ENCODE results near the gene BAG2.

Gene BAG2

DNA sequence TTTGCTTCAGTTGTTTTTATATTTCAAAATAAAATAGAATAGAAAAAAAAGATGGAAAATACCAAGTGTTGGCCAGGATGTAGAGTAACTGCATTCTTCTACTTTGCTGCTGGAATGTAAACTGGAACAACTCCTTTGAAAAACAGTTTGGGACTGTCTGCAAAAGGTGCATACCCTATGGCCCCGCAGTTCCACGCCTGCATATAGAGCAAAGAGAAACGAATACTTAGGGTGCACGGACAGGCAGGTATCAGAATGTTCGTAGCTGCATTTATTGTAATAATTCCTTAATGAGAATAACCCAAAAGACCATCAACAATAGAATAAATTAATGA is 50.6 kb downstream of the BAG2 start:
- DNase-seq: no peak

- no peak for DNase-seq
Observed at GRCh38 chr6:57224769-57225515, 52.8 kb downstream of the BAG2 start.

DNA sequence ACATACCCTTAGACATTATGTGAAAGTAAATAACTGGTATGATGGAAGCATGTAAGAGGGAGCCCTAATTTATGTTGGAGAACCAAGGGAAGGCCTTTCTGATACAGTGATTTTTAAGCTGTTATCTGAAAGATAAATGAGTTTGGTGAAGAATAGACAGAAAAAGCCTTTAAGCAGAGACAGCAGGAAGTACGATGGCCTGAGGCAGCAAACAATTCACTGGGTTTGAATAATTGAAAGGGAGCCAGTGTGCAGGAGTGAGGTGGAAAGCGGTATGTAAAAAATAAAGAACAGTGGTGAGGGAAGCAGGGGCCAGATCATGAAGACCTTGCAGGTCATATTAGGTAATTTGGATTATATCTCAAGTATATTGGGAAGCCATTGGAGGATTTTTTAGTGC is 54.1 kb downstream of the BAG2 start:
- DNase-seq: no peak
